Keratinocyte (primary cell): ENCODE results near the gene C10orf67. TPM values are rescaled to one million over a fixed set of nuclear protein-coding genes. Genes with fewer than 3 reads are reported as not detected.
A peak's percentile ranks its signal among the peaks of the same experiment; 100 is the strongest.

ENCODE experiments used
- DNase-seq: peaks from one replicate; pipeline ENCODE4 v3.0.0-alpha.2; 2011; ENCODE audit warnings: low read depth, missing footprints, low spot score
- FAIRE-seq: peaks from 2 replicates; lab custom pipeline; 2011; peaks lifted over from hg19 to GRCh38; lab: Jason Lieb, UNC
- H2AFZ ChIP-seq: 2 replicates; pipeline ENCODE4 v1.6.0; 2012; ENCODE audit warnings: low read length, control low read depth, inconsistent platforms; ENCODE audit not compliant: control insufficient read depth
- H3K27ac ChIP-seq: 2 replicates; pipeline ENCODE4 v1.5.1; 2011; ENCODE audit warnings: low read length; ENCODE audit not compliant: control insufficient read depth, insufficient read depth
- H3K27me3 ChIP-seq: 3 replicates; pipeline ENCODE4 v1.6.0; 2011; ENCODE audit warnings: low read length; ENCODE audit not compliant: control insufficient read depth, insufficient read depth; ENCODE audit errors: extremely low read depth
- H3K36me3 ChIP-seq, 2 experiments: 2 replicates in 1 of 2; 3 replicates in 1 of 2; pipeline ENCODE4 v1.5.1; 2011; ENCODE audit warnings: low read length in 2 of 2, mild to moderate bottlenecking in 1 of 2; ENCODE audit not compliant: control insufficient read depth in 2 of 2, insufficient read depth in 2 of 2; ENCODE audit errors: extremely low read depth in 1 of 2
- H3K4me1 ChIP-seq: 3 replicates; pipeline ENCODE4 v1.5.1; 2011; ENCODE audit warnings: low read length; ENCODE audit not compliant: control insufficient read depth, insufficient read depth; ENCODE audit errors: extremely low read depth
- H3K4me2 ChIP-seq: 3 replicates; pipeline ENCODE4 v1.6.0; 2011; ENCODE audit warnings: low read depth, low read length; ENCODE audit not compliant: control insufficient read depth, insufficient read depth; ENCODE audit errors: extremely low read depth
- H3K4me3 ChIP-seq, 3 experiments: fragments of 200-600 bp in 1 of 3; sonication (generic) in 1 of 3; 2 replicates in 2 of 3; 3 replicates in 1 of 3; pipeline ENCODE4 v1.5.1; 2011 to 2016; ENCODE audit warnings: low read length in 3 of 3, mild to moderate bottlenecking in 3 of 3, control low read depth in 2 of 3, inconsistent platforms in 1 of 3, low read depth in 1 of 3, mixed read lengths in 1 of 3, mixed run types in 1 of 3, moderate library complexity in 1 of 3; ENCODE audit not compliant: control insufficient read depth in 2 of 3, insufficient read depth in 2 of 3; ENCODE audit errors: extremely low read depth in 1 of 3
- H3K79me2 ChIP-seq: 2 replicates; pipeline ENCODE4 v1.6.0; 2012; ENCODE audit warnings: low read length; ENCODE audit not compliant: control insufficient read depth, insufficient read depth
- H3K9ac ChIP-seq: 3 replicates; pipeline ENCODE4 v1.6.0; 2011; ENCODE audit warnings: low read length; ENCODE audit not compliant: control insufficient read depth, insufficient read depth; ENCODE audit errors: extremely low read depth
- H3K9me1 ChIP-seq: 3 replicates; pipeline ENCODE4 v1.6.0; 2011; ENCODE audit warnings: low read length; ENCODE audit not compliant: control insufficient read depth, insufficient read depth; ENCODE audit errors: extremely low read depth
- H3K9me3 ChIP-seq: 2 replicates; pipeline ENCODE4 v1.5.1; 2012; ENCODE audit warnings: low read depth, low read length; ENCODE audit not compliant: control insufficient read depth
- H4K20me1 ChIP-seq: 3 replicates; pipeline ENCODE4 v1.6.0; 2011; ENCODE audit warnings: low read length; ENCODE audit not compliant: control insufficient read depth, insufficient read depth; ENCODE audit errors: extremely low read depth
- EZH2 ChIP-seq: IDR thresholded peaks from one replicate; pipeline ENCODE4 v1.6.1; 2012; ENCODE audit warnings: inconsistent platforms, mild to moderate bottlenecking, low read length, moderate library complexity
- dilution Hi-C: fragments of 300-500 bp; cut with MboI; formaldehyde crosslinking; loops from one replicate; pipeline ENCODE4 v1.7.0; 2020; ENCODE audit warnings: low sequenced_read_pairs; ENCODE audit not compliant: extremely low pct_ligation_motif_present
- polyA plus RNA-seq, 5 experiments: library from polyadenylated mRNA; depleted of rRNA in 3 of 5; stranded (reverse) in 3 of 5; stranded (forward) in 1 of 5; unstranded in 1 of 5; fragments of >200 nt; gene quantifications; 1 replicate in 1 of 5; 2 replicates in 3 of 5; 3 replicates in 1 of 5; pipeline versions ENCODE4 v1.2.1 to v1.2.3, GENCODE V29; 2011 to 2012; ENCODE audit warnings: missing spikeins in 2 of 5, low read depth in 1 of 5, low replicate concordance in 1 of 5
- TF ChIP-seq, protein P1 (sequence below), 3 experiments: IDR thresholded peaks in 1 of 3; conservative IDR thresholded peaks in 1 of 3; optimal IDR thresholded peaks in 1 of 3; 2 replicates in 2 of 3; 3 replicates in 1 of 3; pipeline versions ENCODE3 to v1.5.1; 2011; ENCODE audit warnings: low read length in 3 of 3, mild to moderate bottlenecking in 3 of 3, moderate library complexity in 2 of 3, control low read depth in 1 of 3, inconsistent platforms in 1 of 3; ENCODE audit not compliant: insufficient read depth in 2 of 3; ENCODE audit errors: extremely low read depth in 1 of 3

The C10orf67 gene
- polyA plus RNA-seq, 1 donor (not counting 4 experiments of a cell fraction or from before 2014, with no cell fraction given) = 0.26 TPM

DNA sequence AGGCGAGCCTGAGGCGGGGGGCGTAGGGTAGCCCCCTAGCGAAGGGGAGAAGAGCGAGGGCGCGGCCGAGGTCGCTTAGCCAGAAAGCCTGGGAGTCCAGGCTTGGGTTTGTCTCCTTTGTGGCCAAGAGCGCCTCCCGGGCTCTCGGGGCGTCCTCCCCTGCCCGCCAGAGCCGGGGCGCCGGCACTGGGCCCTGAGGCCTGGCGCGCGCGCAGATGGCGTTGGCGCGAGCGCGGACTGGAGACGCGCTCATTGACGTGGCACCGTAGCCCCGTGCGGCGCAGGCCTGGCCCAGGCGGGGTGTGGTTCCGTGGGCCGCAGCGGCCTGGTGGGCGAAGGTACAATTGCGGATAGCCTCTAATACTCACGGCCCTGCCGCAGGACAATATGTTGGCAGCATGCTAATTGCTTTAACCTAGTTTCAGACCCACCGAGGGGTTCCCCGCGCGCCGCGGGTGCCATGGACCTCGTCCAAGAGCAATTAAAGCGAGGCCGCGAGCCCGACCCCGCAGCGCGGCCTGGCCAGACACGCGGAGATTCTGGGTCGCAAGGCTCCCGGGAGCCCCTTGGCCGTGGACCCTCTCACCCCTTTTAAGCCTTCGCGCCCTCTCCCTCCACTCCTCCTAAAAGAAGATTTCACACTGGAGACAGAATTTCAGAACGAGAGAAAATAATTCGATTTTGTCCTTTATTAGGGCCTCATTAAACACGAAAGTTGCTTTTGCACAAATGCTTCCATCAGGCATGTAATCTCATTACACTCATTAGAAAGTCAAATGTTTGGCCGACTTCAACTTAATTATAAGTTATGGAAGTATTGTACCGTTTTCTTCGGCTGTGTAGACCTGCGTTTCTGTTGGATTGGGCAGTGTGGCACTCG, 149.4 kb downstream of the C10orf67 start:
- no peaks in the 10 kb centered on the region for H3K36me3 ChIP-seq
- no peak overlapping the region for H2AFZ ChIP-seq
- DNase-seq = no peak
- no peak overlapping the region for H3K27ac ChIP-seq
- no peak for FAIRE-seq
- H3K9me3 ChIP-seq = no peaks in the 10 kb centered on the region
- H3K9ac ChIP-seq = no peak overlapping the region
- no peaks in the 10 kb centered on the region for H3K4me1 ChIP-seq
- no peak overlapping the region for H3K4me2 ChIP-seq
- peaks cover 98% of the 10 kb centered on the region for H3K27me3 ChIP-seq
- peak; percentile 72 for TF ChIP-seq EZH2
- TF ChIP-seq, protein P1, sequence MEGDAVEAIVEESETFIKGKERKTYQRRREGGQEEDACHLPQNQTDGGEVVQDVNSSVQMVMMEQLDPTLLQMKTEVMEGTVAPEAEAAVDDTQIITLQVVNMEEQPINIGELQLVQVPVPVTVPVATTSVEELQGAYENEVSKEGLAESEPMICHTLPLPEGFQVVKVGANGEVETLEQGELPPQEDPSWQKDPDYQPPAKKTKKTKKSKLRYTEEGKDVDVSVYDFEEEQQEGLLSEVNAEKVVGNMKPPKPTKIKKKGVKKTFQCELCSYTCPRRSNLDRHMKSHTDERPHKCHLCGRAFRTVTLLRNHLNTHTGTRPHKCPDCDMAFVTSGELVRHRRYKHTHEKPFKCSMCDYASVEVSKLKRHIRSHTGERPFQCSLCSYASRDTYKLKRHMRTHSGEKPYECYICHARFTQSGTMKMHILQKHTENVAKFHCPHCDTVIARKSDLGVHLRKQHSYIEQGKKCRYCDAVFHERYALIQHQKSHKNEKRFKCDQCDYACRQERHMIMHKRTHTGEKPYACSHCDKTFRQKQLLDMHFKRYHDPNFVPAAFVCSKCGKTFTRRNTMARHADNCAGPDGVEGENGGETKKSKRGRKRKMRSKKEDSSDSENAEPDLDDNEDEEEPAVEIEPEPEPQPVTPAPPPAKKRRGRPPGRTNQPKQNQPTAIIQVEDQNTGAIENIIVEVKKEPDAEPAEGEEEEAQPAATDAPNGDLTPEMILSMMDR (optimal IDR thresholded peaks at IDR 0.05 in 1 of 3, IDR thresholded peaks at IDR 0.05 in 1 of 3, conservative IDR thresholded peaks at IDR 0.05 in 1 of 3; ENCODE audit: extremely low read depth in 1 of 3, insufficient read depth in 2 of 3, low read length in 3 of 3) = no peak
- H3K9me1 ChIP-seq = no peaks in the 10 kb centered on the region
- dilution Hi-C loops = no loop called here
- H3K79me2 ChIP-seq = no peaks in the 10 kb centered on the region
- H3K4me3 ChIP-seq = no peak overlapping the region
- H4K20me1 ChIP-seq = no peaks in the 10 kb centered on the region

DNA sequence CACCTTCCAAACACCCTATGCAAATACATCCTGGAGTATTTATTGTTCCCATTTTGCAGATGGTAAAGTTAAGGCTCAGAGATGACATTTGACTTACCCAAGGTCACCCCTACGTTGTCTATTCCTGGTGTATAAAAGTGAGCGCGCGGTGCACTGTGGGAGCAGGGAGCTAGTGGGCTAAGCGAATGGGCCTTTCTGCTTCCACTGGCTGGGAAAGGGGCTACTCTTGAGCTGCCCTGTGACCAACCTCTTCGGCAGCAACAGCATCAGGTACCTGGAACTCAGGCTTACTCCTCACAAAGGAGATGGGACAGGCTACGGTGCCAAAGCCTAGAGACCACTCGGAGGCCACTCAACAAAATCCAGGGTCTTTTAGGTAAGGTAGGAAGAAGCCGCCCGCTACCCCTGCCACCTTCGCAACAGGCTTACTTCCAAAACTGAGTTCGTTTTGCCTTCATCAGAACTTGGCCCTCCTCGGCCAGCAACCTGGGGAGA, 150.1 kb downstream of the C10orf67 start:
- dilution Hi-C loops = no loop called here
- Histone ChIP-seq H3K9ac (no peak overlapping the region), H3K9me3 (no peaks in the 10 kb centered on the region), H2AFZ (no peak overlapping the region), H3K4me2 (no peak overlapping the region), H3K4me3 (no peak overlapping the region), H3K36me3 (no peaks in the 10 kb centered on the region), H3K79me2 (no peaks in the 10 kb centered on the region), H3K4me1 (no peaks in the 10 kb centered on the region), H4K20me1 (no peaks in the 10 kb centered on the region), H3K27ac (no peak overlapping the region), H3K9me1 (no peaks in the 10 kb centered on the region), H3K27me3 (peaks cover 95% of the 10 kb centered on the region)
- FAIRE-seq (no peak), DNase-seq (no peak)
- TF ChIP-seq, protein P1 (optimal IDR thresholded peaks at IDR 0.05 in 1 of 3, IDR thresholded peaks at IDR 0.05 in 1 of 3, conservative IDR thresholded peaks at IDR 0.05 in 1 of 3; ENCODE audit: extremely low read depth in 1 of 3, insufficient read depth in 2 of 3, low read length in 3 of 3) = no peak
- TF ChIP-seq EZH2 = no peak
